Upper lobe of left lung (tissue), 4 donors: ENCODE results near the gene CHD9.

ENCODE experiments used
- EP300 ChIP-seq, 4 donors: sonication (generic); formaldehyde crosslinking; IDR thresholded peaks; one replicate each; pipeline ENCODE4 v1.5.1; 2017; ENCODE audit warnings: antibody characterized with exemption in 4 of 4, control low read depth in 2 of 4
- POLR2AphosphoS5 ChIP-seq, 2 donors: sonication (generic); formaldehyde crosslinking; IDR thresholded peaks; one replicate each; pipeline ENCODE4 v1.5.1; 2017; ENCODE audit warnings: antibody characterized with exemption in 2 of 2

- TF ChIP-seq EP300 (IDR thresholded peaks at IDR 0.05): no peak
- no peak for TF ChIP-seq POLR2AphosphoS5 (IDR thresholded peaks at IDR 0.05)
Observed at GRCh38 chr16:53043428-53043831, 11.4 kb upstream of the CHD9 start.
